GM18909 (cell line): ENCODE results near the gene ABLIM2.

Source experiments
- ATAC-seq: cut with Tn5 transposase; IDR thresholded peaks from one replicate; pipeline ENCODE4 v1.9.1; 2021; ENCODE audit warnings: mild to moderate bottlenecking; ENCODE audit not compliant: unreplicated experiment, poor library complexity

ABLIM2 gene

DNA sequence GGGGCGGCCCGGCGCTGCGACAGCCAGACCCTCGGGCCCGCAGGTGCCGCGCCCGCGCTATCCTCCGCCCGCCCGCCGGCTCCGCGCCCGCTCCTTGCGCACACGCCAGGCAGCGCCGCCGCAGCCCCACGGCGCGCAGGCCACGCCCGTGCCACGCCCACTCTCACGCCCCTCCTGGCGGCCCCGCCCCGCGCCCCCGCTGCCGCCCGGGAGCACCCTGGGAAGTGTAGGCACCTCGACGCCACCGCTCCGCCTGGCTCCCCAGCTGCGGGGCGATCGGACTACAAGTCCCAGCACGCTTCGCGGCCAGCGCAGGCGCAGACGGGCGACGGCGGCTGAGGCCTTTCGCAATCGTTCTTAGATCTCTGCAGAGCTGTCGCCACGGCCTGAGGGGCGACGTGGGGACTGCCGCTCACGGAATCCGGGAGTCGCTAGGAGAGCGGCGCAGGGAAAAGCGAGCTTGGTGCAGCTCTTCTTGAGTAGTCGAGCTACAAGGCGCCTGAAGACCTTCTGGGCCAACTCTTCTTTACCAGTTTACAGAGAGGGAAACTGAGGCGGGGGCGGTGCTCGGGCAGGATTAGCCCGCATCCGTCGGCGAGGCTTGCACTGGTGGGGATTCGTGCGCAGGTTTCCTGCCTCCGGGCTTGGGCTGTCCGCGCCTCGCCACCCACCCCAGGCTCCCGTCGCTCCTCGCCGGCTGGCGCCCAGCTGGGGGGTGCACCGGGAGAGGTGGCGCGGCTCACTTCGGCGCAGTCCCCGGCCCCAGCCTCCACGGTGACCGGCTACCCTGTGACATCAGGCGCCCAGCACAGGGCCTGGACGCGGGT lies at the start of gene ABLIM2:
ABLIM2 (minus strand) TSS at position 104 of the 827 bp plus-strand sequence. CDS start 124 bp downstream, outside the sequence.
- peak; percentile 97 for ATAC-seq

DNA sequence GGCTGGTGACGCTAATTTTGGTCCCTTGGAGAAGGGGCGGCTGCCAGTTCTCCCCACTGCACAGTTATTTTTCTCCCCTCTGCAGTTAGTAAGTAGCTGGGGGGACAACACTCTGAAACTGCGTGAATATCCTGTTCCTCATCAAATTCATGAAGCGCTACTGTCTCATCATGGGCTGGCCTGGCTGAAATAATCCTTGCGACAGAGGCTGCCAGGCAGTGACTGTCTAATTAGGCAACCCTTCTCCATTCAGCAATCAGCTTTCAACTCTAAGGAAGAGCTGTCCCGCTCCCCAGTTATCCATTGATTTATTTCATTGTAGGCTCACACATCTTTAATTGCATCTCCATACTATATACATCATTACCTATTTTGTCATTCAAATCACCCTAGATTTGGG lies 48.7 kb upstream of the ABLIM2 start:
- no peak for ATAC-seq

DNA sequence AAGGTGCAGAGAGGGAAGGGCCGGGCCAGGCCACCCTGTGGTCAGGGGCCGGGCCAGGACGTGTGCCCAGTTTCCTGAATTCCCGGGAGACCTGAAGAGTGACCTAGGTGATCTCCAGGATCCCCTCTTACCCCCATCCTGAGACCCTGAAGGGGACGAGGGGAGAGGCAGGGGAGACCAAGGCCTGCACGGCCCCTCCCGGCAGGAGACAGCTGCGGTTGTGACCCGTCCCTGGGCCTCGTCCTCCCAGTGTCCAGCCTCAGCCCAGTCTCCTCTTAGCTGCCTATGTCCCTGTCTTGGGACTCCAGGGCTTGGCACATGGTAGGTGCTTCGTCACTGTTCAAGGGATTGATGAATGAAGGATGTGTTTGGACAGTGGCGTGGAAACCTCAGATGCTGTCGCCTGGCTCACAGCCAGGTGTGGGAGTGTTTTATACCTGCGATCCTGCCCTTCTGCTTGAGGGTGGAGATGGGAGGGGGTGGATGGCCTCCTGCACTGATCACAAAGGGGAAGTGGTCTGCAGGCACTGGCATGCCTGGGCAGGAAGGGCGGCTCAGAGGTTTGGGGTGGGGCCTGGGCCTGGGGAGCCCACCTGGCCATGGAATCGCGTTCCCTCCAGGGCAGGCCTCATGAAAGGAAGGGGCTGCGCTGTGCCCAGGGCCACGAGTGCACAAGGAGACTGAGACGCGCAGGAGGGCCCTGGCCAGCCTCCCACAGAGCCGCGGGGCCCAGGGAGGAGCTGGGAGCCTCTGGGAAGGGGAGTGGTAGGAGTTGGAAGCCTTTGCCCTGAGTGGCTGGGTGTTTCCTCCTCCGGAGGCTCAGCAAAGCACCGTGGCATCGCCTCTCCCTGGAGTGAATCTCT lies 47.4 kb upstream of the ABLIM2 start:
- ATAC-seq: no peak

DNA sequence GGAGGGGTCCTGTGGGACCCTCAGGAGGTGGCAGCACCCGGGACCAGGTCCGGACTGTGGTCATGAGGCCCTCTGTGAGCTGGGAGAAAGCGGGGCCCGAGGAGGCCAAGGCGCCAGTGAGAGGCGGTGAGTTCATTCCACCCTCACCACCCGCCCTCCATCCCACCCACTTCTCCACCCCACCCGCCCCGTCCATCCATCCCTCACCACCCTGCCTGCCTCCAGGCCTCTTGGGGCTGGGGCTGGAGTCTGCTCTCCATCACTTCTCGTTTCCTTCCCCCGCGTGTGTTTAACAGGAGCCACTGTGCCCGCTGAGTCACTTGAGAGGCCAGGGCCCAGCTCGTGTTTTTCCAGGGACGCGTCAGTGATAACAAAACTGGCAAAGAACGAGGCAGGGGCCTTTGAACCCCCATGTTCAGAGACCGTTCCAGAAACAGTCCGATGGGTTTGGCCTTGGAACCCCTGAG lies 46.7 kb upstream of the ABLIM2 start:
- no peak for ATAC-seq

DNA sequence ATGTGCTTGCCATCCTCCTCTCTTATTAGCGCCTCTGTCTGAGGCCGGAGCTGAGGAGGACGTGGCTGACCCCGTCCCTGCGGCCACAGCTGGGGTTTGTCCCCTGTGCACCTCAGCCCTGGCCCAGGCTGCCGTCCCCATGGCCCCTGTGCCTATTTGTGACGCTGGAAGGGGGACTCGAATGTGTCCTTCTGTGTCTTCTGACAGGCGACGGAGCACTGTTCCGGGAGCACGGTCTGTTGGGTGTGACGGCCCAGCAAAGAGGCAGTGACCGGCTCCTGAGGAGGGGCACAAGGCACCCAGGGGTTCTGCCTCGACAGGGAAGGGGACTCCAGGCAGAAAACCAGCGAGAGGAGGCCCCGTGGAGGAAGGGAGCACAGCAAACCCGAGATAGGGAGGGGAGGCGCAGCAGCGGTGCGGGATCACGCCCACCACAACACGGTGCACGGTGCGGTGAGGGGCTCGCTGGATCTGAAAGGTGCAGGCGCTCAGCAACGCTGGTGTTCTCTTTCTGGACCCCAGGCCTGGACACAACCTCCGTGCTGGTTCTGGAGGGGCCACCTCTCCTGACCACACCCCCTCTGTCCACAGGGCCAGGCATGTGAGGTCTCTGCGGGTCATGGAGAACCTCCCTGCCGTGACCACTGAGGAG lies 46.1 kb upstream of the ABLIM2 start:
- ATAC-seq: no peak

DNA sequence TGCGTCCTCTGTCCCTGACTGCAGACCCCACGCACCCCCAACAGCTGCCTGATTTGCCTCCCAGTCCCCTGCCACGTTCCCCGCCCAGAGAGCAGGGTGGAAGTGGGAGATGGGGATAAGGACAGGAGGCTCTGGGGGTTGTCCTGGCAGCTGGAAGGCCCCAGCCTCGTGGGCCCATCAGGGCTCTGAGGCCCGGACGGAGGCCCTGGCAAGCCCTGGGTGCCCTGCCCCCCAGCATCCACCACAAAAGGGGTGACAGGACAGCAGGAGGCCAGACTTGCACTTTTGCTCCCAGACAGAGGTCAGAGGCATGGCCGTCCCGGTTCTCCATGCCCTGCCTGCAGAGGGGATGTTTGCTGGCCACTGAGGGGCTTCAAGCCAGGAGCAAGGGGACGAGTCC lies 45.2 kb upstream of the ABLIM2 start:
- ATAC-seq: no peak

DNA sequence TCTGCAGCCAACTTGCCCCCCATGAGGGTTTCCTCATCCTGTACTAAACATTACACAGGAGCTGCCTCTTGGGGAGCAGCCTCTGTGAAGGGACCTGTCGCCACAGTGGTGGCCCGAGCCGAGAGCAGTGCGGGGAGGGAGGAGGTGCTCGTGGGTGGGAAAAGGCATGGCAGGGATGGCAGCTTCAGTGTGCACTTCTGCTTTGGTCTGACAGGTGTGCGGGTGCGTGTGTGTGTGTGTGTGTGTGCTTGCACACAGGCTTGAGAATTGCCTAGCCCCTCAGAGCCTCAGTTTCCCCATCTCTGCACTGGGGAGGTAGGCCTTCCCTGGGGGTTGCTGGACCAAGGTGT lies 44.4 kb upstream of the ABLIM2 start:
- ATAC-seq: no peak

DNA sequence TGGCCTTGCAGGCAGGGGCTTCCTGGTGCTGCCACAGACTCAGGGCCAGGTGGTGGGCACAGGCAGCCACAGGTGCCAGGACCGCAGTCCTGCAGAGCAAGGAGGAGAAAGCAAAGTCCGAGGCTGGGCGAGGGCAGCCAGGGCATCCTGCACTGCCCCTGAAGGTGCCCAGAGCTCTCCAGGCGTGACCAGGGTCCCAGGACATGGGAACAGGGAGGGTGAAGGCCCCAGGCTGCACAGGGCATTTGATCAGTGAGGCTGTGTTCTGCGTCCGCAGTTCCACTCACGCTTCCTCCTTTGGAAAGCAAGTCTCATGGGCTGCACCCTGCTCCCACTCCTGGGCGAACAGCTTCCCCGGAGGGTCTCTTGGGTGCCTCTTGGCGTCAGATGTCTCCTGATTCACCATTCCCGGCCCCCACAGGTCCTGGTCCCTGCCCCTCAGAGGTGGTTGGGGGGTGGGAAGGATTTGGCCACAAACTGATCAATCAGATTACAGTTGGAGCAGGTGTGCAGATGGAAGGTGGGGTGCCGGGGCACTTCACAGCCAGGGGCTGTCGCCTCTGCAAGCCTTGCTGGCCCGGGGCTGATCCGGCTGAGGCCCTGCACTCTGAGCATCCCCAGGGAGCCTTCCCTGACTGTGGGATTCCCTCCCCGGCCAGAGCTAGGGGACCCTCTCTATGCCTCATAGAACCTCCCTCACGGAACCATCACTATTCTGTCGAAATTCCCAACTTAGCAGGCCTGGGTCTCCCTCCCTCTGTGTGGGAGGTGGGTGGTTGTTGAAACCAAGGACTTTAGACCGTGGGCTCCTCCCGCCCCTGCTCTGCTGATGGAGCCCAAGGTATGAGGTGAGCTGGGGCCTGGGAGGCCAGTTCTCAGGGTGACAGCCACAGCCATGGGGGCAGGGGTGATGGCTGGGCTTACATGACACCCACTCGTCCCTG lies 43.8 kb upstream of the ABLIM2 start:
- no peak for ATAC-seq

DNA sequence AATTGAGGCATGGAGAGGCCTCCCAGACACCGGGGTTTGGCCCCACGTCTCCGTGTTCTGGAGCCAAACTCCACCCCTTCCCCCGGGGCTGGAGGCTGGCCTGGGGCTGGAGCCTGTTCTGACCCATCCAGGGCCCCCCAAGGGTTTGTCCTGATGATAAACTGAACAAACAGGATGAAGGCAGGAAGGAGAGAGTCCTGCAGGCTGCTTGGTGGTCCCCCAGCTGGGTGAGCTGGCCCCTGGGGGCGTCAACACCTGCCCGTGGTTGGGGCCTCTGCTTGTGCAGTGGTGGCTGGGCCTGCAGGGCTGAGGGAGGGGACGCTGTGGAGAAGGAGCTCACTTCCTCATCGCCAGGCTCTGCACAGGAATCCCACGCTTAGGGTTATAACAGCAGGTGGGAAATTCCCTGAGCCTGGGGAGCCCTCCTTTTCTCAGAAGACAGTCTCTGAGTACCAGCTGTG lies 42.7 kb upstream of the ABLIM2 start:
- peak; percentile 50 for ATAC-seq

DNA sequence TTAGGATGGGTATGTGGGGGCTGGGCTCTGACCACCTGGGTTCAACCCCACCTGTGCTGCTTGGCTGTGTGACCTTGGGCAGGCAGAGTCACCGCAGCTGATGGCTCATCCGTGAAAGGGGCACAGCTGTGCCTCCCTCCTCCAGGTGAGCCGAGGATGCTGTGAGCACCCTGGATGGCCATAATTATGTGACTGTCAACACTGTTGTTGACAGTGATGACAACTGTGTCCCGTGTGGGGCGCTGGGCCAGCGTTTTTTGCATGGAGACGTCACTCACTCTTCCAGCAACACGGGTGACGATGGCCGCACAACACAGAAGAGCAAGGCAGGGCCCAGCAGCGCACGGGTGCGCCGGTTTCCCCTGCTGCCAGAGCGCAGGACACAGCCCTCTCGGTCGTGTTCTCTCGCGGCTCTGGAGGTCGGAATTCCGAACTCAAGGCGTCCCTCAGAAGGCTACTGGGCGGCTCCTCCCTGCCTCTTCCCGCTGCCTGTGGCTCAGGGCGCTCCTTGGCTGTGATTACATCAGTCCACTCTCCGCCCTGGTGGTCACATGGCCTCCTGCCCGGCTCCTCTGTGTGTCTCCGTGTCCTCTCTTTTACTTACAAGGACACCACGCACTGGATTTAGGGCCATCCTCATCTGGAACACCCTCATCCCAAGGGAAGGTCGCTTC lies 41.8 kb upstream of the ABLIM2 start:
- no peak for ATAC-seq

DNA sequence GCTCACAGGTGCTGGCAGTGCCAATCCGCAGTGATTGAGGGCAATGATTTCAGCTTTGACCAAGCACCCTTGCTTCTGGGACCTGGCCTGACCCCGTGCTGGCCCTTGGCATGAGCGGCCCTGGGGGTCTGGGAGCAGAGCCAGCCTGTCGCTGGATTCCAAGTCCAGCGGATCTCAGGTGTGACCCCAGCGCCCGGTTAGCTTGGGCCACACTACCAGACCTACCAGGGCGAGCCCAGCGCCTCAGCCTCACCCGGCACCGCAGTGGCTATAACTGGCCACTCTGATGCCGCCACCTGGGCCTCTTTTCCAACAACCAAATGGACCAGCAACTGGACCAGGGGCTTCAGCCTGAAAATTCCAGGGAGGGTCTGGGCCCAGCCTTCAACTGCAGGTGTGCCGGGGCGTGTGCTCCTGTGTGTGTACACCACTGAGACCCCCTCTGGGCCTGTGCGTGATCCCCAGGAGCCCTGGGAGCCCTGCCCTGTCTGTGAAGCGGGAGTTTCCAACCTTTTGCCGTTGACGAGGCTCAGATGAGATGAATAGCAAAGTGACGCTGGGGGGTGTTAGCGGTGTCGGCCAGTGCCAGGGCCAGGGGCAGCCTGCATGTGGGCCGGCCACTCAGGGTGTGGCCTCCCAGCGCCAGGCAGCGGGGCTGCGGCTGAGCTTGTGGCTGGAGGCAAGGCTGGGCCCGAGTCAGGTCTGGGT lies 41.1 kb upstream of the ABLIM2 start:
- ATAC-seq: no peak

DNA sequence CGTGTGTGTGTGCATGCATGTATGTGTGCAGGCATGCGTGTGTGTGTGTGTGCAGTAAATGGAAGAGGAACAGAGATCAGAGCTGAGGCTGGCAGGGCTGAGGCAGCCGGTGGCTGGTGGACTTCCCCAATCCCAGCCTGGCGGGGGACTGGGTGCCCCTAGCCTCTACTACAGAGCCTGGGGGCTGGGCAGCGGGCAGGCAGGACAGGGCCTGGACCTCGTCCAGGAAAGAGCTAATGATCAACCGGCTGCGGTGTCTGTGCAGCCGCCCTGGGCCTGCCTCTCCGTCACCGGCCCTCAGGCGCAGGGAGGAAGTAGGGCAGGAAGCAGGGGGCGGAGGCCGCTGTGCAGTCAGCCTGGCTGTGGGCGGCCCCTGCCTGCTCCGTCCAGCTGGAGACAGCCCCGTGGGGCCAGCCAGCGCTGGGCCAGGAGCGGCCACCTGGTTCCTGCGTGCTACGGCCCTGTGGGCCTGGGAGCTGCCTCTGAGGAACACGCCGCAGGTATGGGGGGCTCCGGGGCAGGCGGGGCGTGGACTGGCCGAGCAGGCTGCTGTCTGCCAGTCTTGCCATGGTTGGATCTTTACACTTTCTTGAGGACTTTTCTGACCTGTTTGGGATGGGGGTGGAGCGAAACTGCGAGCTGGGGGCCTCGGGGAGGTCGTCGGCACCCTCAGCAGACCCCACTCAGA lies 40.4 kb upstream of the ABLIM2 start, which contains the start of gene SH3TC1:
SH3TC1 (plus strand) TSS at position 385 of the 688 bp plus-strand sequence. CDS start 5,905 bp downstream, outside the sequence.
- peak; percentile 82 for ATAC-seq

DNA sequence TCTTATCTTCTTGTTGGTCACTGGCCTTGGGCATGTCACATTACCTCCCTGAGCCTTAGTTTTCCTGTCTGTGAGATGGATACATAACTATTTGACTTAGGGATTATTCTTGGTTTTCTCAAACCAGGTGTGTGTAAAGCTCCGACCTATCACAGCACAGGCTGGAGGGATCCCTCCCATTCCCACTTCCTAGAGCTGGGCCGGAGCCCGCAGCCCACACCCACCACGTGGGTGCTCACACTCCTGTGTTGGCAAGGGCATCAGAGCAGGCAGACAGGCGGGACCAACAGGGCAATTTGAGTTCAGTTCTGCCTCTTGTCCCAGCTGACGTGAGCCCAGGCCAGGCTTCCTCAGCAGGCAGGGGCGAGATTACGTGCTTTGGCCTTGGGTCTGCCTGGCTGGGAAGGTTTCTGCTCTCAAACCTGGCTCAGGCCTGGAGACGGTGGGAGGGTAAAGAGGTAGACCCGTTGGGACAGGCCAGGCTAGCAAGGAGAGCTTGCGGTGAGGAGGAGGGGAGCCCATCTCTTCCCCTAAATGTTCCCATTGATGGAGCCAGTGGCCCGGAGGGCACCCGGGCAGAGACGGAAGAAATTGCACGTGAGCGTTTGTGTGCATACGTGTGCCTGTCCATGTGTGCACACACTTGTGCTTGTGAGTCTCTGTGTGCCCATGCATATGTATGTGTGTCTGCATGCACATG lies 39.7 kb upstream of the ABLIM2 start:
- no peak for ATAC-seq

DNA sequence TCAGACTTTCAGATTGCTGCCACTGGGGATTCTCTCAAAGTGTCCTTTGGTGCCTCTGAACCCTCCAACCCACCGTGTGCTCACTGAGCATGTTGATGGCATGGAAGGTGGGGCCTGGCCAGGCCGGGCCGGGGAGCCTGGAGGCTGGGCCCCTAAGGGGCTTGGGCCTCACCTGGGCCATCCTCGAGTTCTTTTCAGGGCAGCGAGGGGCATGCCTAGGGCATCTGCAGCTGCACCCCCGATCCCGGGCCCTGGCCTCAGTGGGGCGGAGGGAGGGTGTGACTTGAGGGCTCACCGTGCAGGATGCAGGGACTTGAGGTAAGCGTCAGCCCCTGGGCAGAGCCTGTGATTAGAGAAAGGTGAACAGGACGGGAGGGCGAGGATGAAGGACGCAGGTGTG lies 38.9 kb upstream of the ABLIM2 start:
- ATAC-seq: no peak

DNA sequence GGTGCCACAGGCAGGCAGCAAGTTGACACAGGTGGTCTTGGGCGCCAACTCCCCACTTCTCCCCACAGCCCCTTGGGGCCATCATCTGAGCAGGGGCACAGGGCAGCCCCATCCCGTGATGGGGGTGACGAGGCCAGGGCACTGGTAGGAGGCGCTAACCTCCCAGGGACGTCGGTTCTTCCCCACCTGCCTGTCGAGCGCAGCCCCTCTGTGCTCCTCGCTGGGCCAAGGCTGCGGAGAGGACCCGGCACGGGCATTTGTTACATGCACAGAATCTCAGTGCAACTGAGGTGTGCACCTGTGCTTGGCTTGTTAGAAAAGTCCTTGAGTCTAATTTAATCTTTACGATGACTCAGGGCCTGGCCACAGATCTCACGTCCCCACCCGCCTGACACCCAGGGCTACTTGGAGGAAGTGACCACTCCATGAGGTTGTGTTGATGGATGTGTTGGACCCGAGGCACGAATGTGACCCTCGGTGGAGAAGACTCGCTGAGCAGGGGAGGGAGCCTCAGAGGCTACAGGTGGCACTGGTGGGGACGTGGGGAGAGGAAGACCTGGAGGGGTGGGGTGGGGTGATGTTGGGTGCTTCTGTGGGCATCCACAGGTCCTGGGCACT lies 37.3 kb upstream of the ABLIM2 start:
- ATAC-seq: no peak

DNA sequence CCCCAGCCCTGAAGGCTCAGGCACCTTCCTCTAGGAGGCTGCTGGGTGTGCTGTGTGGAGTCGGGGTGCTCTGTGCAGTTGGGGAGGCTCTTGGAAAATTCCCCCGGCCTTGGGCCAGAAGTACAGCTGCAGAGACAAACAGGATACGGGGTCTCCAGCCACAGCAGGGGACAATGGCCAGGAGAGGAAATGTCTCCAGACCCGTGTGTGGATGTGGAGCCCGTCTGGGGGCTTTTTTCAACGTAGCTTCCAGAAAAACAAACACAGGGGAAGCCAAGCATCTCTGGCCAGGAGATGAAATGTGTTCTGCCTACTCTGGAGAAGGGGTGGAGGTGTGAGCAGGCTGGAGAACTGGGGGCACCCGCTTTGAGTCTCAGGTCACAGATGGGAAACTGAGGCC lies 36.8 kb upstream of the ABLIM2 start:
- no peak for ATAC-seq
